Ovary (tissue), 3 donors: ENCODE measurements around the gene RNF144B.

Source experiments
- CTCF ChIP-seq, 3 donors: fragments of 450-650 bp in 2 of 3; fragments of 200-600 bp in 1 of 3; IDR thresholded peaks; one replicate each; pipeline versions ENCODE4 v1.5.1 to v1.8.0; 2016 to 2022; ENCODE audit warnings: antibody characterized with exemption in 3 of 3, mild to moderate bottlenecking in 1 of 3
- POLR2A ChIP-seq: fragments of 450-650 bp; IDR thresholded peaks from one replicate; pipeline ENCODE4 v1.6.1; 2017; ENCODE audit warnings: antibody characterized with exemption, mild to moderate bottlenecking, moderate library complexity
- donor health status: DM: no; HTN: no; CAD: no.

- TF ChIP-seq CTCF (IDR thresholded peaks at IDR 0.05) (no peak), POLR2A (no peak)
Observed at GRCh38 chr6:18436341-18436740, 49.2 kb downstream of the RNF144B start.
